GM18498 (cell line): ENCODE measurements around the gene ARTN.

Source experiments
- ATAC-seq: cut with Tn5 transposase; IDR thresholded peaks from one replicate; pipeline ENCODE4 v1.9.1; 2021; ENCODE audit warnings: mild to moderate bottlenecking, moderate library complexity; ENCODE audit not compliant: unreplicated experiment

ARTN gene

DNA sequence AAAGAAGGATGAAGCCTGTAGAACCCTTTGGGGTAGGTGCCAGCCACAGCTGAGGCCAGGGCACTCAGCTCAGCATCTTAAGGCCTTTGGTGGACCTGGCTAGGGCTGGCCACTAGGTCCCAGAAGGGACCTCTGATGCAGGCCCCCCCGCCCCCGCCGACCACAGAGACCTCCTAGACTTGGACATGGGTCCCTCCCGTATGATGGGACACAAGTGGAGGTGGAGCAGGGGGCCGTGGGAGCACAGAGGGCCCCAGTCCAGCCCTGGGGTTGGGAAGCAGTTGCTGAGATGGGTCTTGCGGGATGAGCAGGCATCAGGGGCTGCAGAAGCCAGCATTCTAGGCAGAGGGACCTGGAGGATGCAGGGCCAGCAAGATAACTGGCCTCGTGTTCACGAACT lies 48.6 kb downstream of the ARTN start:
- ATAC-seq = no peak

- ATAC-seq = no peak
Measured at GRCh38 chr1:43982808-43983207, 49.2 kb downstream of the ARTN start.

- ATAC-seq = no peak
Measured at GRCh38 chr1:43983253-43983899, 49.8 kb downstream of the ARTN start.

DNA sequence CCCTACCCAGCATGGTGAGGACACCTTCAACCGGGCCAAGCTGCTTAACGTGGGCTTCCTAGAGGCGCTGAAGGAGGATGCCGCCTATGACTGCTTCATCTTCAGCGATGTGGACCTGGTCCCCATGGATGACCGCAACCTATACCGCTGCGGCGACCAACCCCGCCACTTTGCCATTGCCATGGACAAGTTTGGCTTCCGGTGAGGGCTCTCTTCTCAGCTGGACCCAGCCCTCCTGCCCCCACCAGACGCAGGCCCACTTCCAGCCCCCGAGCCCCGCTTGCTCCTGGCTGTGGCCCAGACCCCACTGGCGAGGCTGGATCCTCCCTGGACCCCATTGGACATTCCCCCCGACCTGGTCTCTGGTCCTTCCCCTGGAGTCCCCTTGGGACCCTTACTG lies 51.3 kb downstream of the ARTN start:
- ATAC-seq = no peak

DNA sequence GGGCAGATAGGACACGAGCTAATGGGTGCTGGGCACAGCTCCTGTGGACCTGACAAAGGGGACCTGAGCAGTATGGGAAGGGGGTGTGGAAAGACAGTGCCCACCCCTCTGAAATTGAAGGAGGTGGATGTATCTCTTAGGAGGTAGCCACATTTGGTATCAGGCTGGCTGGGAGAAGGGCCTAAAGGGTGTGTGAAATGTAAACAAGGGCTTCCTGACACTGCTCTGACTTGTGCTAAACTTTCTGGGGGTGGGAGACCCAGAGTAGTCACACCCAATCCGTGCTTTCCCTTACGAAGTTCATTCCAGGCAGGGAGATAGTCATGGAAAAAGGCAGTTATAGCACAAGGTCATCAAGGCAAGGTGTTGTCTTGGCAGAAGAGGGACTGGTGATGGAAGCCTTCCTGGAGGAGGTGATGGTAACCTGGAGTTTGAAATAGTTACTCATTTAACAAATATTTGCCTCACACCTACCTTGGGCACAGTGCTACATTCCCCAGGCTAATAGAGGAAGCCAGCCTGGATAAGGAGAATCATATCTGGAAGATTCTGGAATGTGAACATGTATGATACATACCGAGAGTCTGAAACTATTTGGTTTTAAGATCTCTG lies 52.5 kb downstream of the ARTN start:
- ATAC-seq = no peak

DNA sequence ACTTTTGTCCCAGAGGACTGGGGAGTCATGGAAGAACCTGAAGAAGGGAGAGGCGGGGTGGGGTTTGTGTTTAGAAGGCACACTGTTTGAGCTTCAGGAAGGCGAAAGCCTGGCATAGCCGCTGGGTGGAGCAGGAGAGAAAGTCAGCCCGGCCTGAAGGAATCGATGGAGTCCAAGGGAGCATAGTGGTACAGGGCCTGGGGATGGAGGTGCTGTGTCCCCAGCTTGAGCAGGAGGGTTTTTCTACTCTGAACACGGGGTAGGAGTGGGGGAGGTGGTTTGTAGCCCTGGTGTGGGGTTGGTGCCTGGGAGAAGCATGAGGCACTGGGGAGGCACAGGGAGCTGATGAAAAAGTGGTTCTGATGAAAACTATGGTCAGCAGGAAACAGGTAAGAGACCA lies 53.1 kb downstream of the ARTN start:
- no peak for ATAC-seq
